ENCODE measurements around the gene LMOD2.
A peak's percentile ranks its signal among the peaks of the same experiment; 100 is the strongest.
"Not testable (repeated sequence)": the region's sequence is repeated elsewhere in the genome, so short reads cannot be mapped to it uniquely, and the experiment has no call there.

Gene LMOD2, protein sequence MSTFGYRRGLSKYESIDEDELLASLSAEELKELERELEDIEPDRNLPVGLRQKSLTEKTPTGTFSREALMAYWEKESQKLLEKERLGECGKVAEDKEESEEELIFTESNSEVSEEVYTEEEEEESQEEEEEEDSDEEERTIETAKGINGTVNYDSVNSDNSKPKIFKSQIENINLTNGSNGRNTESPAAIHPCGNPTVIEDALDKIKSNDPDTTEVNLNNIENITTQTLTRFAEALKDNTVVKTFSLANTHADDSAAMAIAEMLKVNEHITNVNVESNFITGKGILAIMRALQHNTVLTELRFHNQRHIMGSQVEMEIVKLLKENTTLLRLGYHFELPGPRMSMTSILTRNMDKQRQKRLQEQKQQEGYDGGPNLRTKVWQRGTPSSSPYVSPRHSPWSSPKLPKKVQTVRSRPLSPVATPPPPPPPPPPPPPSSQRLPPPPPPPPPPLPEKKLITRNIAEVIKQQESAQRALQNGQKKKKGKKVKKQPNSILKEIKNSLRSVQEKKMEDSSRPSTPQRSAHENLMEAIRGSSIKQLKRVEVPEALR

DNA sequence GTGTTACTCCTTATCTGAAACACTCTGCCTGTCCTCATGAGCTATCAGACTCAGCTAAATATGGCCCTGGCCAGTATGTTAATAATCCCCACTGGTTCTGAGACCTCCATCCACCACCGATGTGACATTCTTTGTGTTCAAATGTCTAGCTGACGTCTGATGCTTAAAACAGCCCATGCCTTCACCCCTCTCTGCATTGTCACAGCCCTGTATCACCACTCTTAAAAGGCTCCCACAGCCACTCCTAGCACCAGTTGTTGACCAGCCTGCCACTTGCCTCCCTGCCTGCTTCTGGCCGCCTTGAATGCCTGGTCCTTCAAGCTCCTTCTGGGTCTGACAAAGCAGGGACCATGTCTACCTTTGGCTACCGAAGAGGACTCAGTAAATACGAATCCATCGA lies at the start of gene LMOD2:
Gene LMOD2 (plus strand): TSS at position 253 of the 400 bp plus-strand sequence. CDS start 98 bp downstream, at position 351.
- no peak for DNase-seq

DNA sequence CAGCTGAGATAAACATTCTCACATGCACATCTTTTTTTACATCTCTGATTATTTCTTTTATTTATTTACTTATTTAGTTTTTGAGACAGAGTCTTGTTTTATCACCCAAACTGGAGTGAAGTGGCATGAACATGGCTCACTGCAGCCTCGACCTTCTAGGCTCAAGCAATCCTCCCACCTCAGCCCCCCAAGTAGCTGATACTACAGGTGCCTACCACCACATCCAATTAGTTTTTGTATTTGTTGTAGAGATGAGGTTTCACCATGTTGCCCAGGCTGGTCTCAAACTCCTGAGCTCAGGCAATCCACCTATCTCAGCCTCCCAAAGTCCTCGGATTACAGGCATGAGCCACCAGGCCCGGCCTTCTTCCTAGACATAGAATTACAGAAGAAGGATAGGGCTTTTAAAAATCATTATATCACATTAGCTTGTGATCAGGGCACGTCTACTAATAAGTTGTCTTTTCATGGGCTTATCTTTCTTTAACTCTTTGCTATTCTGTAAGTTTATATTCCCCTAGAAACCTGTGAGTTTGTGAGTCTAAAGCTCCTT lies 48.2 kb upstream of the LMOD2 start:
- DNase-seq = no peak

- DNase-seq = no peak
Measured at GRCh38 chr7:123608991-123609882, 46.4 kb upstream of the LMOD2 start.

DNA sequence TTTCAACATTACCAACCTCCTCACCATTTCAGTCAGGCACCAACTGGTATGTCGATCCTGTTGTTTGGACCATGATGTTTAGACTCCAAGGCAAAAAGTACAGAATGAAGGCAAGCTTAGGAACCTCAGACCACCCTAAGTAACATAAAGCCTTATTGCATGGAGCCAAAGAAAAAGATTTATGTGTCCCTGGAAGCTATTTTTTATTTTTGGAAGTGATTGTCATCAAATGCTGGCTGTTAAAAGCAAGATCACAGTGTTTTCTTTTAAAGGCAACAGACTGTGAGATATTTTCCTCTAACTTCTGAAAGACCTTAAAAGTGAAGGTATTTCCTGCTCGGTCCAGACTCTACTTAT lies 45.8 kb upstream of the LMOD2 start:
- no peak for DNase-seq

DNA sequence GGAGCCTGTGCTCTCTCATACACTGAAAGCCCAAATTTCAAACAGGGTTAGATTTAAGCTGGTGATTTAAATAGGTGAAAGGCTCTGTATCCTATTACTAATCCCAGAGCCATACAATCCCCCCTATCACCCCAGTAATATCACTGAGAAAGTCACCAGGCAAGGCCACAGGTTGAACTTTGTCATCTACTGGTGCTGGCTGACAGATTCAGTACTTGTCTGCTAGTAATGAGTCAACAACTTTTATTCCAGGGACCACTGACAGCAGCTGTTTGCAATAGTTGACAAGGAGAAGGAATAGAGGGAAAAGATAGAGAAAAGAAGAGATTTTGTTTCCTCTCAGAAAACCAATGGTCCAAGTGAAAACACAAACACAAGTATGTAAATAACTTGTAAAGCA lies 43.6 kb upstream of the LMOD2 start:
- no peak for DNase-seq

DNA sequence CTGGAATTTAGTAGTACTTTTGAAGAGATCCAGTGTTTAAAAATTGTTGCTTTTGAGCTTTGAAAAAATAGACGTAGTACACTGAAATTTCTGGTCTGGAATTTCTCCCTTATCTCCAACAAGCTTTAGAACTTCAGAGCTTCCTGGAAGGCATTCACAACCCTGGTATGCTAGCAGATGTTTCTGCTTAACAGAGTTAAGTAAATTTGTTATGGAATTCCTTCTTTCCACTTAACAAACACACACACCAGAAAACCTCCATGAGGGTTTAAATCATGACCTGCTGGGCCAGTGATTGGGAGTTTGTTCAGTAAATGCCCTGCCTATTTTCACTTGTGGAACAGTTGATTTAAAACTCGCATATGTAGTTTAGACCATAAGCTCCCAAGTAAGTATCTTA lies 40.3 kb upstream of the LMOD2 start:
- DNase-seq = no peak

- no peak for DNase-seq
Measured at GRCh38 chr7:123616223-123616622, 39.4 kb upstream of the LMOD2 start.

DNA sequence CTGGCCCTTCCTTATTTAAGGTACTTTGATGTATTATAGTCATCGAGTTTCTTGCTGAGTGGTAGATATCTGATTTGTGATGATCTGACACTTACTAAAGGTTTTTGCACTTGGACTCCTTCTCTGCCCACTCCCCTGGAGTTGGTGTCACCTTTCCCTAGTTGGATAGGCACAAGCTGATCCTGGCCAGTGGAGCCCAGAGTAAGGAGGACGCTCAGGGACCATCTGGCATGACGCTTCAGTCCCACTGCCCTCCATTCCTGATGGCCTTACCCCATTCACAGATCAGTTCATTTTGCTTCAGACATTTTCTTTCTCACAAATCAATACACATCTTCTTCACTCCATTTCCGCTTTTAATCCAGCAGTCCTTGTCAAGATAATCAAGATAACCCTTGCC lies 34.0 kb upstream of the LMOD2 start:
- no peak for DNase-seq

- no peak for DNase-seq
Measured at GRCh38 chr7:123622660-123623386, 32.8 kb upstream of the LMOD2 start.

GRCh38 chr7:123624527-123625183 lies 31.0 kb upstream of the LMOD2 start:
- DNase-seq = peak; percentile 81

GRCh38 chr7:123625254-123625653 lies 30.4 kb upstream of the LMOD2 start:
- no peak for DNase-seq

DNA sequence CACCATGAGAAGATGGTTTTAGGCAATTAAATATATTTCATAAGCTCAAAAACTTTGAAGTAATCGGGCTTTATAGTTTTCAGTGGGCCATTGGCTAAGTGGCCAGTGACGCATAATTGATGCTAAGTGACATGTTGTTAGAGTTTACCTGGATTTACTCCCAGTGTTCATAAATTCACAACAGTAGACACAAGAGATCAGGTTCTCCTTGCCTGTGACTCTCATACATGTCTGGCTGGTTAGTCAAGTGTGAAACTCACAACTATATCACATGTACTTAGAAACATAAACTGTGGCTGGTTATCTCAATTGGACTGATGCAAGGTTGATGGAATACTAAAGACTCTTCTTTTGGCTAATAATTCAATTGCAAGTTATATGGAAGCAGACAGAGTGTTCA lies 27.8 kb upstream of the LMOD2 start:
- no peak for DNase-seq

- no peak for DNase-seq
Measured at GRCh38 chr7:123628829-123629228, 26.8 kb upstream of the LMOD2 start.

GRCh38 chr7:123629281-123629680 lies 26.4 kb upstream of the LMOD2 start:
- DNase-seq = no peak

- DNase-seq = no peak
Measured at GRCh38 chr7:123632808-123633207, 22.9 kb upstream of the LMOD2 start.

- no peak for DNase-seq
Measured at GRCh38 chr7:123633553-123633952, 22.1 kb upstream of the LMOD2 start.

DNA sequence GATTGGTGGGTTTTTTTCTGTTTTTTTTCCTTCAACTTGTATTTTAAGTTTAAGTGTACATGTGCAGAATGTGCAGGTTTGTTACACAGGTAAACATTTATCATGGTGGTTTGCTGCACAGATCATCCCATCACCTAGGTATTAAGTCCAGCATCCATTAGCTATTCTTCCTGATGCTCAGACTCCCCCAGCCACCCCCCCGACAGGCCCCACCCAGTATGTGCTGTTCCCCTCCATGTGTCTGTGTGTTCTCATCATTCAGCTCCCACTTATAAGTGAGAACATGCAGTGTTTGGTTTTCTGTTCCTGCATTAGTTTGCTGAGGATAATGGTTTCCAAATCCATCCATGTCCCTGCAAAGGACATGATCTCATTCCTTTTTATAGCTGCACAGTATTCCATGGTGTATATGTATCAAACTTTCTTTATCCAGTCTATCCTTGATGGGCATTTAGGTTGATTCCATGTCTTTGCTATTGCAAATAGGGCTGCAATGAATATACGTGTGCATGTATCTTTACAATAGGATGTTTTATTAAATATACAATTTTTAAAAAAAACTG lies 21.6 kb upstream of the LMOD2 start:
- DNase-seq = not testable (repeated sequence)

- no peak for DNase-seq
Measured at GRCh38 chr7:123635551-123636359, 19.9 kb upstream of the LMOD2 start.

- DNase-seq = no peak
Measured at GRCh38 chr7:123637203-123637602, 18.5 kb upstream of the LMOD2 start.

- no peak for DNase-seq
Measured at GRCh38 chr7:123637878-123638277, 17.8 kb upstream of the LMOD2 start.

DNA sequence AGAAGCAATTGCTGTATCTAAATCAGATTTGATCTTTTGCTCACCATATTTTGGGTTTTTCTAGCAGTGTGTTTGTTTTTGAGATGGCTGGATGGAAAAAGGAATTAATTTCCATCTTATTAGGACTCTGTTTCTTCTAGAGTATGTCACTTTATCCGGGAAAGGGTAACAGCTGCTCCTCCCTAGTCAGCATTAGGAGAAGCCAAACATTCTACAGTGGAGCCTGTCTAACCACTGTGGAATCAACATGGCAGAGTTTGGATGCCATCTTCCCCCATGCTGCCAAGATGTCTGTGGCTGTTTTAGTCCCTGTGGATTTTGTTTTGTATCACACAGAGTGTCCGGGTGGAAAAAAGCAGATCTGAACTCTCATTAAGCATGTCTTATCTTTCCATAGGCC lies 16.0 kb upstream of the LMOD2 start:
- no peak for DNase-seq

Measured in activated CD4-positive, alpha-beta T cell treated with anti-CD3 and anti-CD28 coated beads for 48 hours (primary cell).